ENCODE measurements around the gene MUC6.

The MUC6 gene

GRCh38 chr11:1055109-1055703 is 18.7 kb upstream of the MUC6 start:
- no peak overlapping the region for H3K4me3 ChIP-seq (ENCODE audit: low read depth, low read length)
- ChIA-PET CTCF (interaction anchor here (1.0 kb wide), 1 partner anchor 111 kb away, joined by 3 read pairs; no protein-coding TSS in a partner anchor), POLR2A (no interaction called here)
- DNase-seq (ENCODE audit: low read depth, low spot score) = no peak
- TF ChIP-seq CTCF (IDR thresholded peaks at IDR 0.05; ENCODE audit: insufficient read depth, low read length, missing control alignments) = no peak

GRCh38 chr11:1054143-1055108 is 17.9 kb upstream of the MUC6 start:
- no peak overlapping the region for H3K4me3 ChIP-seq (ENCODE audit: low read depth, low read length)
- no peak for TF ChIP-seq CTCF (IDR thresholded peaks at IDR 0.05; ENCODE audit: insufficient read depth, low read length, missing control alignments)
- POLR2A ChIA-PET = no interaction called here
- CTCF ChIA-PET = interaction anchor here (1.0 to 1.4 kb wide), 2 partner anchors 8 to 110 kb away, joined by 3 read pairs; no protein-coding TSS in a partner anchor
- DNase-seq (ENCODE audit: low read depth, low spot score) = no peak

- no peak for TF ChIP-seq CTCF (IDR thresholded peaks at IDR 0.05; ENCODE audit: insufficient read depth, low read length, missing control alignments)
- H3K4me3 ChIP-seq (ENCODE audit: low read depth, low read length) = no peak overlapping the region
- CTCF ChIA-PET = interaction anchor here (1.4 kb wide), 1 partner anchor 9 kb away, joined by 3 read pairs; no protein-coding TSS in a partner anchor
- POLR2A ChIA-PET = no interaction called here
- no peak for DNase-seq (ENCODE audit: low read depth, low spot score)
Observed at GRCh38 chr11:1053121-1053901, 16.8 kb upstream of the MUC6 start.

GRCh38 chr11:1052133-1053011 is 15.9 kb upstream of the MUC6 start:
- no peak for TF ChIP-seq CTCF (IDR thresholded peaks at IDR 0.05; ENCODE audit: insufficient read depth, low read length, missing control alignments)
- H3K4me3 ChIP-seq (ENCODE audit: low read depth, low read length) = no peak overlapping the region
- no peak for DNase-seq (ENCODE audit: low read depth, low spot score)
- CTCF ChIA-PET = interaction anchor here (0.9 to 2.7 kb wide), 5 partner anchors 120 to 209 kb away, joined by 3 to 10 read pairs (median 4); partner anchors contain the start of gene TSPAN4
- POLR2A ChIA-PET = no interaction called here

- POLR2A ChIA-PET = no interaction called here
- DNase-seq (ENCODE audit: low read depth, low spot score) = no peak
- CTCF ChIA-PET = interaction anchor here (0.9 to 2.7 kb wide), 10 partner anchors 10 to 208 kb away, joined by 3 to 11 read pairs (median 4); partner anchors contain the start of genes AP2A2 and TSPAN4
- TF ChIP-seq CTCF (IDR thresholded peaks at IDR 0.05; ENCODE audit: insufficient read depth, low read length, missing control alignments) = no peak
- no peak overlapping the region for H3K4me3 ChIP-seq (ENCODE audit: low read depth, low read length)
Observed at GRCh38 chr11:1051356-1052132, 15.0 kb upstream of the MUC6 start.

All from AG04449 (cell line).